K562 (cell line): Measurements from ENCODE around the gene TUT1. TPM values are rescaled to one million over a fixed set of nuclear protein-coding genes. Genes with fewer than 3 reads are reported as not detected.

Experiments
- ADNP ChIP-seq: fragments of 200-800 bp; sonication (Bioruptor generic); IDR thresholded peaks from 2 replicates; pipeline ENCODE4 v1.6.1; 2016; ENCODE audit warnings: missing genetic modification characterization, missing compliant biosample characterization
- BRD9 ChIP-seq: fragments of 450-650 bp; IDR thresholded peaks from 2 replicates; pipeline ENCODE4 v1.6.1; 2018; ENCODE audit warnings: low read depth; ENCODE audit not compliant: partially characterized antibody
- DNMT1 ChIP-seq: fragments of 450-650 bp; IDR thresholded peaks from 2 replicates; pipeline ENCODE4 v1.6.1; 2016; ENCODE audit warnings: antibody characterized with exemption, mild to moderate bottlenecking
- GTF2A2 ChIP-seq: IDR thresholded peaks from 2 replicates; pipeline ENCODE4 v1.6.1; 2016; ENCODE audit warnings: mild to moderate bottlenecking, missing genetic modification characterization, missing compliant biosample characterization
- HMG20A ChIP-seq: fragments of 450-650 bp; formaldehyde crosslinking; conservative IDR thresholded peaks from 2 replicates; pipeline ENCODE4 v1.4.0; 2020; ENCODE audit warnings: mild to moderate bottlenecking, mixed read lengths
- HOXB6 ChIP-seq: fragments of 250-450 bp; sonication (Bioruptor Pico); IDR thresholded peaks from 2 replicates; pipeline ENCODE4 v1.5.1; 2022; ENCODE audit warnings: mild to moderate bottlenecking, borderline replicate concordance
- ILF3 ChIP-seq: fragments of 450-650 bp; IDR thresholded peaks from 2 replicates; pipeline ENCODE4 v1.6.1; 2018; ENCODE audit warnings: antibody characterized with exemption, mild to moderate bottlenecking, moderate library complexity, borderline replicate concordance
- LARP7 ChIP-seq: fragments of 450-650 bp; IDR thresholded peaks from 2 replicates; pipeline ENCODE4 v1.6.1; 2016
- NEUROD1 ChIP-seq: fragments of 150-350 bp; IDR thresholded peaks from 2 replicates; pipeline ENCODE4 v1.6.1; 2014; ENCODE audit warnings: borderline replicate concordance, low read length, low read depth; ENCODE audit not compliant: partially characterized antibody
- NR2C2 ChIP-seq, 2 experiments: fragments of 200-800 bp in 1 of 2; sonication (Bioruptor generic) in 1 of 2; sonication (generic) in 1 of 2; formaldehyde crosslinking in 1 of 2; IDR thresholded peaks; 2 replicates each; pipeline versions ENCODE4 v1.6.1 to v1.8.0; 2016 to 2022; ENCODE audit warnings: mild to moderate bottlenecking in 1 of 2, missing compliant biosample characterization in 1 of 2, missing genetic modification characterization in 1 of 2, missing genetic modification reagents in 1 of 2
- PCBP1 ChIP-seq: fragments of 200-400 bp; formaldehyde crosslinking; IDR thresholded peaks from 2 replicates; pipeline ENCODE4 v1.6.1; 2018; ENCODE audit warnings: mild to moderate bottlenecking, low read depth, low read length; ENCODE audit not compliant: poor library complexity, severe bottlenecking
- PHF20 ChIP-seq: fragments of 450-650 bp; IDR thresholded peaks from 2 replicates; pipeline ENCODE4 v1.6.1; 2018; ENCODE audit not compliant: partially characterized antibody
- REST ChIP-seq, 2 experiments: fragments of 450-650 bp; formaldehyde crosslinking in 1 of 2; IDR thresholded peaks; 2 replicates each; pipeline versions ENCODE4 v1.4.0 to v1.6.1; 2014 to 2020; ENCODE audit warnings: mild to moderate bottlenecking in 2 of 2, borderline replicate concordance in 1 of 2, low read depth in 1 of 2
- SIN3B ChIP-seq: fragments of 450-650 bp; IDR thresholded peaks from 2 replicates; pipeline ENCODE4 v1.6.1; 2017; ENCODE audit warnings: low read depth, mild to moderate bottlenecking, moderate library complexity
- TSC22D4 ChIP-seq: fragments of 450-650 bp; IDR thresholded peaks from 2 replicates; pipeline ENCODE4 v1.6.1; 2016; ENCODE audit warnings: missing genetic modification characterization, missing biosample characterization, control low read depth
- XRCC5 ChIP-seq: fragments of 200-400 bp; formaldehyde crosslinking; IDR thresholded peaks from 2 replicates; pipeline ENCODE4 v1.6.1; 2017; ENCODE audit warnings: low read depth, mild to moderate bottlenecking, low read length
- ZFP91 ChIP-seq: sonication (generic); formaldehyde crosslinking; IDR thresholded peaks from 2 replicates; pipeline ENCODE4 v1.8.0; 2022; ENCODE audit warnings: mild to moderate bottlenecking, missing genetic modification reagents
- polyA plus RNA-seq, 8 experiments: library from polyadenylated mRNA; depleted of rRNA in 4 of 8; stranded (reverse) in 5 of 8; unstranded in 3 of 8; fragments of >200 nt; fragmentation: Nextera tagmentation in 2 of 8; fragmentation: Illumina TruSeq in 1 of 8; extraction: Ambion mirVana in 2 of 8; extraction: Trizol in 1 of 8; gene quantifications; 2 replicates each; pipeline versions ENCODE4 v1.2.1 to v1.2.3, GENCODE V29; 2011 to 2014; ENCODE audit warnings: inconsistent platforms in 1 of 8, missing spikeins in 1 of 8
- total RNA-seq, 7 experiments: library from RNA; depleted of rRNA in 6 of 7; stranded (reverse); fragments of >200 nt in 6 of 7; fragmentation: Illumina TruSeq in 2 of 7; extraction: Trizol in 2 of 7; gene quantifications; 2 replicates each; pipeline versions ENCODE4 v1.2.1 to v1.2.3, GENCODE V29; 2011 to 2021; ENCODE audit warnings: low replicate concordance in 1 of 7

The TUT1 gene
- total and polyA plus RNA-seq, 9 of the 15 experiments (the other 6 are each of a cell fraction or from before 2014, with no cell fraction given): 0.66 to 44.3 (median 15.7) TPM

DNA sequence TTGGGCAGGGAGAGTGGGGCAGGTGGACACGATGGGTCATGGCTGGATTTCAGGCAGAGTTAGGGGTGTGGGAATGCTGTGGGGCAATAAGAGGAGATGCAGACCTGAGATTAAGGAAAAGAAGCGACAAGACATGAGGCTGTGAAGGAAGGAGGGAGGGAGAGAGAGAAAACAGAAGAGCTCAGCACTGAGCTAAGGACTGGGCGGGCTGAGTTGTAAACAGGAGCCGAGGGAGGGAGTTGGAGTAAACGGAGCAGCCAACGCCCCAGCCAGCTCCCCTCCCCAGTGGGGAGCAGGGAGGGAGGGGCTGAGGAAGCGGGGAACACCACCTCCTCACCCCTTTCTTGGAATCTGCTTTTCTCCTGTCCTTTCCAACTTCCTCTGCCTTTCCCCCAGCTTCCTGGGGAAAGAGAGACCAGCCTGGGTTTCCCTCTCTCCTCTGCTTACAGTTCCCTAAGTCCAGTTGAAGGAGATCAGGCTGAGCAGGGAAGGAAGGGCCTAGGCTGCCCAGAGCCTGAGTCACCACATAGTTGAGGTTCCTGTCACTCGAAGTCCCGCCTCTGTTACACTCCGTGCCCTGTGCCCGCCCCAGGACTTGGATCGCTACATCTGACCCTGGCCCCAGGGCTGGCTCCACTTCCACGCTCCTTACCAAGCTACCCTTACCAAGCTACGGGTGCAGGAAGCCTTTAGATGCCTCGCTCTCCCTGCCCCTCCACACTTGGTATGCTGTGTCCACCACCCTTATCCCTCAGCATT is 38.1 kb downstream of the TUT1 start (continued):
- no peak for TF ChIP-seq REST (IDR thresholded peaks at IDR 0.05; ENCODE audit: borderline replicate concordance)
- no peak for TF ChIP-seq REST (CRISPR knock-in tag; IDR thresholded peaks at IDR 0.05; ENCODE audit: low read depth)
- no peak; the same call in 1 of the 2 replicates for TF ChIP-seq HOXB6 (CRISPR knock-in tag)
- TF ChIP-seq XRCC5: peak; percentile 50; the same call in 1 of the 2 replicates
- peak; percentile 86 for TF ChIP-seq BRD9
- no peak for TF ChIP-seq GTF2A2 (tag)
- no peak for TF ChIP-seq ADNP (tag)
- no peak for TF ChIP-seq PHF20
- no peak for TF ChIP-seq ZFP91 (CRISPR knock-in tag)
- no peak for TF ChIP-seq SIN3B
- TF ChIP-seq HMG20A: no peak
- TF ChIP-seq NEUROD1: peak; percentile 85
- no peak for TF ChIP-seq ILF3
- TF ChIP-seq LARP7: peak; percentile 95; the same call in 1 of the 2 replicates
- 0 out of 2 replicates have a peak, but pooled peaks have one; percentile 36 for TF ChIP-seq DNMT1
- TF ChIP-seq PCBP1: no peak
- peak; percentile 54; the same call in 1 of the 2 replicates for TF ChIP-seq TSC22D4 (tag)
- no peak for TF ChIP-seq NR2C2 (CRISPR knock-in tag; IDR thresholded peaks at IDR 0.05)
- TF ChIP-seq NR2C2 (tag; IDR thresholded peaks at IDR 0.05): no peak
